Measurements from ENCODE around the gene SYAP1.
"Not testable (repeated sequence)": the region's sequence is repeated elsewhere in the genome, so short reads cannot be mapped to it uniquely, and the experiment has no call there.

SYAP1 gene

DNA sequence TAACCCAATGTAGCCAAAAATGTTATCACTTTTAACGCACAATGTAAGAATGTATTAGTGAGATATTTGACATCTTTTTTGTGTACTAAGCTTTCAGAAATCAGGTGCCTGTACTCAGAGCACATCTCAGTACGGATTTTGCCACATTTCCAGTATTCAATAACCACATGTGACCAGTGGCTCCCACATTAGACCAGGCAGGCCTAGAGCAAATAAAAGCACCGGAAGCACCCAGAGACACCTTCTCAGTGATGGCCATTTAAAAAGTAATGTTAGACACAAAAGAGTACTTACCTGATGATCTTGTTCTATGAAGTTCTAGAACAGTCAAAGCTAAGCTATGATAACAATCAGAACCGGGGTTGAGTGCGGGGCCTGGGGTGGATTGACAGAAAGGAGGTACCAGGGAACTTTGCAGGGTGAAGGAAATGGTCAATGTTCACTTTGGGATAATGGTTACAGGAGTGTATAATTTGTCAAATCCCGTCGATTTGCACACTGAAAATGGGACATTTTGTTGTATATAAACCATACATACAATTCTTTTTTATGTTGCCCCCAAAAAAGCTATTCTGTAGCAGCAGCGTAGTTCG, 8.1 kb upstream of the SYAP1 start:
- in situ Hi-C loops (cut with HindIII; ENCODE audit: low sequenced_read_pairs): no loop called here
- H3K4me3 ChIP-seq (ENCODE audit: low read depth, low read length): peak overlapping the region; percentile 57
- TF ChIP-seq, protein P1, sequence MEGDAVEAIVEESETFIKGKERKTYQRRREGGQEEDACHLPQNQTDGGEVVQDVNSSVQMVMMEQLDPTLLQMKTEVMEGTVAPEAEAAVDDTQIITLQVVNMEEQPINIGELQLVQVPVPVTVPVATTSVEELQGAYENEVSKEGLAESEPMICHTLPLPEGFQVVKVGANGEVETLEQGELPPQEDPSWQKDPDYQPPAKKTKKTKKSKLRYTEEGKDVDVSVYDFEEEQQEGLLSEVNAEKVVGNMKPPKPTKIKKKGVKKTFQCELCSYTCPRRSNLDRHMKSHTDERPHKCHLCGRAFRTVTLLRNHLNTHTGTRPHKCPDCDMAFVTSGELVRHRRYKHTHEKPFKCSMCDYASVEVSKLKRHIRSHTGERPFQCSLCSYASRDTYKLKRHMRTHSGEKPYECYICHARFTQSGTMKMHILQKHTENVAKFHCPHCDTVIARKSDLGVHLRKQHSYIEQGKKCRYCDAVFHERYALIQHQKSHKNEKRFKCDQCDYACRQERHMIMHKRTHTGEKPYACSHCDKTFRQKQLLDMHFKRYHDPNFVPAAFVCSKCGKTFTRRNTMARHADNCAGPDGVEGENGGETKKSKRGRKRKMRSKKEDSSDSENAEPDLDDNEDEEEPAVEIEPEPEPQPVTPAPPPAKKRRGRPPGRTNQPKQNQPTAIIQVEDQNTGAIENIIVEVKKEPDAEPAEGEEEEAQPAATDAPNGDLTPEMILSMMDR (IDR thresholded peaks at IDR 0.05; ENCODE audit: low read depth, low read length): no peak
- DNase-seq (ENCODE audit: low read depth, low spot score): no peak

DNA sequence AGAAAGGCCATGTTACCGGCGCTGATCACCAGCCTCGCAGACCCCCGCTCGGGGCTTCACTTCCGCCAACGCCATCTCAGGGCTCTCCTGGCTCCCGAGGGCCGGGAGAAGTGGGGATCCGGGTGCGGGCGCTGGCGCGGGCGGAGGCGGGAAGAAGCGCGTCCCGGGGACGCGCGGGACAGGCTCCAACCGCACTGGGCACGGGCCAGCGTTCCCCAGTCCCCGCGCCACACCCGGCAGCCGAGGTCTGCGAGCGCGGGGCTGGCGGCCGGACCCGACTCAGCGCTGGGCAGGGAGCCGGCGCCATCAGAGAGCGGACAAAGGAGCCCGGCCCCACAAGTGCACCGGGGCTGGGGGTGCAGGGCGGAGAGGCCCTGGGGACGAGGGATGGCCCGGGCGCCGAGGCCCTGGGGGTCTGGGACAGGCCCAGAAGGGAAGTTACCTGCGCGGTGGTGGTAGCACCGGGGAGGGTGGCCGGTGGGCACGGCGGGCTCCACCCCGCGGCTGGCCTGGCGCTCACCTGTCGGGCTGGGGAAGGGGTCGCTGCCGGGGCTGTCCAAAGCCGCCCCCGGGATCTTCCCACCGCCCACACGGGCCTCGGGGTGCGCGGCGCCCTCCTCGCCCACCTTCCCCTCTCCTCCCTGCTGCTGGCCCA, 7.4 kb upstream of the SYAP1 start:
- in situ Hi-C loops (cut with HindIII; ENCODE audit: low sequenced_read_pairs): no loop called here

DNA sequence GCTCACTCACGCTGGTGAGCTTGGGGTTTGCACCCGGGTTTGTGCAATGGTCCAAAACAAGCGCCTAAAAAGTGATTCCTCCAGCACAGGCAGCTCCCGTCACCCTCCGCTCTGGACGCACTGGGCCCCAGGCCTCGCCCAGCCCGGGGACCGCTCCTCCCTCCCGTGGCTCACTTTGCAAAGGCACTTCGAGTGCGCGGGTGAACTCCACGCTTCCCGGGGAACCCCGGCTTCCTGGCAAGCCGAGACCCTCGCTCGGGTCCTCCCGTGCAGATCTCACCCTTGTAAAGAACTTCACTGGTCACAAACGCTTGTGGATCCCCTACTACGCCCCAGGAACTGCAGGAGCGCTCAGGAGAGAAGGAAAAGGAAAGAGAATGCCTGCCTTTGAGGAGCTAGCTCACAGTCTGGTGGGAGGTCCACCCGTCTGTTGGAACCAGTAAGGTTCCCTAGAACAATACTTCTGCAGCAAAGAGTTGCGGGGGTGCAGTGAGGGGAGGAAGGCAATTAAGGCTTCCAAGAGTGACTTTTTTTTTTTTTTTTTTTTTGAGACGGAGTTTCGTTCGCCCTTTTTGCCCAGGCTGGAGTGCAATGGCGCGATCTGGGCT, 6.8 kb upstream of the SYAP1 start, which contains the start of gene CTPS2:
CTPS2 (minus strand) TSS at position 122 of the 608 bp plus-strand sequence. CDS start 9,767 bp downstream, outside the sequence.
- H3K4me3 ChIP-seq (ENCODE audit: low read depth, low read length): peak within 1 kb of the TSS; percentile 57
- TF ChIP-seq, protein P1 (IDR thresholded peaks at IDR 0.05; ENCODE audit: low read depth, low read length): no peak
- in situ Hi-C loops (cut with HindIII; ENCODE audit: low sequenced_read_pairs): no loop called here
- peak; percentile 60 for DNase-seq (ENCODE audit: low read depth, low spot score)

More for the DNA sequence above, 7.4 kb upstream of the SYAP1 start:
- DNase-seq (ENCODE audit: low read depth, low spot score): no peak
- TF ChIP-seq, protein P1 (IDR thresholded peaks at IDR 0.05; ENCODE audit: low read depth, low read length): no peak
- peak overlapping the region; percentile 57 for H3K4me3 ChIP-seq (ENCODE audit: low read depth, low read length)

DNA sequence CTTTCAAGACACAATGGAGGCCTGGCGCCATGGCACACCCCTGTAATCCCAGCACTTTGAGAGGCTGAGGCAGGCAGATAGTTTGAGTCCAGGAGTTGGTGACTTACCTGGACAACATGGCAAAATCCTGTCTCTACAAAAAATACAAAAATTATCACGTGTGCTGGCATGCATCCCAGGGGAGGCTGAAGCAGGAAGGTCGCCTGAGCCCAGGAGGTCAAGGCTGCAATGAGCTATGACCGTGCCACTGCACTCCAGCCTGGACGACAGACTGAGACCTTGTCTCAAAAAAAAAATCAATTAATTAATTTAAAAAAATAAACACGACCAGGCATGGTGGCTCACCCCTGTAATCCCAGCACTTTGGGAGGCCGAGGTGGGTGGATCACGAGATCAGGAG, 4.9 kb upstream of the SYAP1 start:
- in situ Hi-C loops (cut with HindIII; ENCODE audit: low sequenced_read_pairs): no loop called here
- H3K4me3 ChIP-seq (ENCODE audit: low read depth, low read length): no peak overlapping the region
- TF ChIP-seq, protein P1 (IDR thresholded peaks at IDR 0.05; ENCODE audit: low read depth, low read length): no peak
- no peak for DNase-seq (ENCODE audit: low read depth, low spot score)

DNA sequence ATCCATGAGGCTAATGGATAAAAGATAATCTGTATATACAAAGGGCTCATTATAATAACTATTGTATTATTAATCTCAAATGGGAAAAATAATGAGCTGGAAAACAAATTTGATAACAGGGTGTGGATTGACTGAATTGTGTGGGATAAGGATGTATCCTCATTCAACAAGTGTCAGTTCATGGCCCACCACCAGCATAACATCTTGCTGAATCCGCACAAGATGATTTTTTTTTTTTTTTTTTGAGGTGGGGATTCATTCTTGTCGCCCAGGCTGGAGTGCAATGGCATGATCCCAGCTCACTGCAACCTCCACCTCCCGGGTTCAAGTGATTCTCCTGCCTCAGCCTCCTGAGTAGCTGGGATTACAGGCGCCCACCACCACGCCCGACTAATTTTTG, 3.8 kb upstream of the SYAP1 start:
- DNase-seq (ENCODE audit: low read depth, low spot score); in situ Hi-C loops (cut with HindIII; ENCODE audit: low sequenced_read_pairs); H3K4me3 ChIP-seq (ENCODE audit: low read depth, low read length): not testable (repeated sequence)

DNA sequence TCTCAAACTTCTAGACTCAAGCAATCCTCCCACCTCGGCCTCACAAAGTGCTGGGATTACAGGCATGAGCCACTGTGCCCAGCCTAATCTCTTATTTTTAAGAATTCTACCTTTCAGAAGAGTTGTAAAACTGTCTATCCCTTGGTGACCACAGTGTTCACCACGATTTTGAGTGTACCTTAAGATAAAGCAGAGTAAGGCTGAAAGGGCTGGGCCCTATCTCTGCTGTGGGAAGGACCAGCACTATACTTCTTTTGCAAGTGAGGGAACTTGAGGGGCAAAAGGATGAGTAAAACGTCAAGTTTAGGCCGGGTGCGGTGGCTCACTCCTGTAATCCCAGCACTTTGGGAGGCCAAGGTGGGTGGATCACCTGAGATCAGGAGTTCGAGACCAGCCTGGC, 3.0 kb upstream of the SYAP1 start:
- in situ Hi-C loops (cut with HindIII; ENCODE audit: low sequenced_read_pairs); H3K4me3 ChIP-seq (ENCODE audit: low read depth, low read length); DNase-seq (ENCODE audit: low read depth, low spot score): not testable (repeated sequence)

DNA sequence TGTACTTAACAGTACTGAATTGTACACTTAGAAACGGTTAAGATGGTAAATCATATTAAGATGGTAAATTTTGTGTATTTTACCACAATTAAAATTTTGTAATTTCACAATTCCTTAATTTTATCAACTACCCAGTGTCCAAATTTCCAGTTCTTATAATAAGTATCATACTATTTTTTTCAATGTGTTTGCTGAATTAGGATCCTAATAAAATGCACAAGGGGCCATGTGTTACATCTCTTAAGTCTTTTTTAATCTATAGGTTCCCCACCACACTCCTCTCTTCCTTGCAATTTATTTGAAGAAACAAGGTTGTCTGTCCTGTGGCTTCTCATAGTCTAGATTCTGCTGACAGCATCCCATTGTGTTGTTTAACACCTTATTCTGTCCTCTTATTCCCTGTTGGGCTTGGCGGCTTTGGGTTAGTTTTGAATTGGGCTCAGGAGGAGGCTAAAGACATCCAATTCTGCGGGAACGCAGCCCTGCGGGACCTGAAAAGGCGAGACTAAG, 533 bp upstream of the SYAP1 start:
- TF ChIP-seq, protein P1 (IDR thresholded peaks at IDR 0.05; ENCODE audit: low read depth, low read length): no peak
- in situ Hi-C loops (cut with HindIII; ENCODE audit: low sequenced_read_pairs): no loop called here

More for the DNA sequence above, 533 bp upstream of the SYAP1 start:
- no peak for DNase-seq (ENCODE audit: low read depth, low spot score)
- peak overlapping the region; percentile 93 for H3K4me3 ChIP-seq (ENCODE audit: low read depth, low read length)

Data from astrocyte of the spinal cord (primary cell).